ENCODE measurements around the gene IMPDH1. TPM values are rescaled to one million over a fixed set of nuclear protein-coding genes. Genes with fewer than 3 reads are reported as not detected.

IMPDH1 gene
- polyA plus RNA-seq, 2 of the 4 experiments (the other 2 are of a cell fraction): 55.4 to 65.4 TPM

DNA sequence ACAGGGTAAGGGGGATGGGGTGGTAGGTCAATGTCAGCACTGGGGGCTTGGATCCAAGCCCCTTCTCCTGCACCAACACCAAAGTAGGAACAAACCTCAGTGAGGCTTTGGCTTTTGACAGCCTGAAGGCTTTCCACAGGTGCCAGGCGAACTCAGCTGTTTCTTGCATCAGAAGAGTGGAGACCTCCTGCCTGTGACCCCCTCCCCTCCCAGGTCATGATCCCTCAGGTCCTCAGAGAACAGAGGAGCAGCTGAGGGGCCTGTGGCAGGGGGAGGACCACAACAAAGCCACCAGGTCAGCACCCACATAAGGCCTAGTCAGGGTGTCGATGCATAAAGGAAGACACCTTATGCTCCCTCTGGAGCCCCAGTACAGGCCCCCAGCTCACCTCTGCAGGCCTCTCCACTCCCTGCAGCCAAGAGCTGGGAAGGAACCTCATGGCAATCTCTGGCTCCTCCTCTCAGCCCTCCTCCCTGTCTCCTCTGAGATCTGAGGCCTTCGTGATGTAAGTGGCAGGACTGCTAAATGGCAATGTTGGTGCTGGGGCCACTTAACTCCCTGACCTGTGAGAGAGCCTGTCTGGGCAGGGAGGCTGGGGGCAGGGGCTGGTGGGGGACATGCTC, 29.2 kb downstream of the IMPDH1 start:
- H3K27ac ChIP-seq: no peak overlapping the region
- H3K9me3 ChIP-seq: no peaks in the 10 kb centered on the region
- WGBS (ENCODE audit: missing lambda C conversion rate): 93% methylated on average over 2 of the region's 3 CpGs
- TF ChIP-seq, protein P1, sequence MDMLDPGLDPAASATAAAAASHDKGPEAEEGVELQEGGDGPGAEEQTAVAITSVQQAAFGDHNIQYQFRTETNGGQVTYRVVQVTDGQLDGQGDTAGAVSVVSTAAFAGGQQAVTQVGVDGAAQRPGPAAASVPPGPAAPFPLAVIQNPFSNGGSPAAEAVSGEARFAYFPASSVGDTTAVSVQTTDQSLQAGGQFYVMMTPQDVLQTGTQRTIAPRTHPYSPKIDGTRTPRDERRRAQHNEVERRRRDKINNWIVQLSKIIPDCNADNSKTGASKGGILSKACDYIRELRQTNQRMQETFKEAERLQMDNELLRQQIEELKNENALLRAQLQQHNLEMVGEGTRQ (IDR thresholded peaks at IDR 0.05): no peak
- no peak for TF ChIP-seq RNF2 (IDR thresholded peaks at IDR 0.05; ENCODE audit: borderline replicate concordance, low read depth)
- TF ChIP-seq TFCP2L1 (CRISPR knock-in tag; IDR thresholded peaks at IDR 0.05): no peak
- H3K4me1 ChIP-seq: no peaks in the 10 kb centered on the region
- H3K4me3 ChIP-seq: no peak overlapping the region
- FAIRE-seq (no peak), DNase-seq (ENCODE audit: low read depth in 1 of 2, low spot score in 1 of 2) (no peak), ATAC-seq (peak in 1 of 2 experiments; percentile 11; a peak in 3 of 6 replicates)
- POLR2A ChIA-PET: interaction anchor here (1.3 kb wide), 1 partner anchor 37 kb away, joined by 3 read pairs; the partner anchor contains the start of gene RBM28
- CTCF ChIA-PET: interaction anchor here (0.9 to 38.8 kb wide), 11 partner anchors 7 to 45 kb away, joined by 3 to 800 read pairs (median 4); partner anchors contain the start of gene RBM28
- no peak overlapping the region for H3K4me2 ChIP-seq

DNA sequence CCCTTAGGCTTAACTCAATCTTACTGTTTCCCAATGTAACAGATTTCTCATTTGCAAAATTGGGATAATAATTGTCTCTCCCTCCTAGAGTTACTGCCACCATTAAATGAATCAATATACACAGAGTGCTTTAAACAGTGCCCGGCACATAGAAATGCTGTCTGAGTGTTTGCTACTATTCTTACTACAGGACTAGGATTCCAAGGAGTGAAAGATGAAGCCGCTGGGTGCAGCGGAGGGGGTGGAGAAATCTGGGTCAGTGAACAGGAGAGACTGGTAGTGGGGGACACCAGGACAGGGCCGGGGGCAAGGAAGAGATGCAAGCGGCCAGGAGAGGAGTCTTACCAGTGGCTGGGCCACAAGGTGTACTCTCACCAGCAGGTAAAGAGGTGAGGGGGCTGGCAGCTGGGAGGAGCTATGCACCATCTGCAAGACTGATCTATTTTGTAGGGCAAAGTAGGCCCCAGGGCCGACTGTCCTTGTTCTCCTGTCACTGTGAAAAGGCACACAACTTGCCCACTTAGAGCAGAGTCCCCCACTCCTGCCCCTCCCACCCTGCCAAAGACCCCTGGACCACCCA, 29.8 kb downstream of the IMPDH1 start:
- no peak for FAIRE-seq
- no peak overlapping the region for H3K4me3 ChIP-seq
- ChIA-PET POLR2A (no interaction called here), CTCF (interaction anchor here (0.9 to 38.8 kb wide), 5 partner anchors 14 to 51 kb away, joined by 3 to 800 read pairs (median 8); partner anchors contain the start of gene RBM28)
- WGBS (ENCODE audit: missing lambda C conversion rate): 80% methylated on average over 6 of the region's 6 CpGs
- DNase-seq (ENCODE audit: low read depth in 1 of 2, low spot score in 1 of 2): no peak
- ATAC-seq: no peak
- no peak overlapping the region for H3K27ac ChIP-seq
- no peaks in the 10 kb centered on the region for H3K4me1 ChIP-seq
- H3K9me3 ChIP-seq: no peaks in the 10 kb centered on the region
- no peak for TF ChIP-seq POLR2A (IDR thresholded peaks at IDR 0.05; ENCODE audit: low read length)
- TF ChIP-seq, protein P2, sequence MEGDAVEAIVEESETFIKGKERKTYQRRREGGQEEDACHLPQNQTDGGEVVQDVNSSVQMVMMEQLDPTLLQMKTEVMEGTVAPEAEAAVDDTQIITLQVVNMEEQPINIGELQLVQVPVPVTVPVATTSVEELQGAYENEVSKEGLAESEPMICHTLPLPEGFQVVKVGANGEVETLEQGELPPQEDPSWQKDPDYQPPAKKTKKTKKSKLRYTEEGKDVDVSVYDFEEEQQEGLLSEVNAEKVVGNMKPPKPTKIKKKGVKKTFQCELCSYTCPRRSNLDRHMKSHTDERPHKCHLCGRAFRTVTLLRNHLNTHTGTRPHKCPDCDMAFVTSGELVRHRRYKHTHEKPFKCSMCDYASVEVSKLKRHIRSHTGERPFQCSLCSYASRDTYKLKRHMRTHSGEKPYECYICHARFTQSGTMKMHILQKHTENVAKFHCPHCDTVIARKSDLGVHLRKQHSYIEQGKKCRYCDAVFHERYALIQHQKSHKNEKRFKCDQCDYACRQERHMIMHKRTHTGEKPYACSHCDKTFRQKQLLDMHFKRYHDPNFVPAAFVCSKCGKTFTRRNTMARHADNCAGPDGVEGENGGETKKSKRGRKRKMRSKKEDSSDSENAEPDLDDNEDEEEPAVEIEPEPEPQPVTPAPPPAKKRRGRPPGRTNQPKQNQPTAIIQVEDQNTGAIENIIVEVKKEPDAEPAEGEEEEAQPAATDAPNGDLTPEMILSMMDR (IDR thresholded peaks at IDR 0.05): no peak
- no peak for TF ChIP-seq RAD21 (conservative IDR thresholded peaks at IDR 0.05 in 1 of 2, IDR thresholded peaks at IDR 0.05 in 1 of 2)
- TF ChIP-seq, protein P3, sequence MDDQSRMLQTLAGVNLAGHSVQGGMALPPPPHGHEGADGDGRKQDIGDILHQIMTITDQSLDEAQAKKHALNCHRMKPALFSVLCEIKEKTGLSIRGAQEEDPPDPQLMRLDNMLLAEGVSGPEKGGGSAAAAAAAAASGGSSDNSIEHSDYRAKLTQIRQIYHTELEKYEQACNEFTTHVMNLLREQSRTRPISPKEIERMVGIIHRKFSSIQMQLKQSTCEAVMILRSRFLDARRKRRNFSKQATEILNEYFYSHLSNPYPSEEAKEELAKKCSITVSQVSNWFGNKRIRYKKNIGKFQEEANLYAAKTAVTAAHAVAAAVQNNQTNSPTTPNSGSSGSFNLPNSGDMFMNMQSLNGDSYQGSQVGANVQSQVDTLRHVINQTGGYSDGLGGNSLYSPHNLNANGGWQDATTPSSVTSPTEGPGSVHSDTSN (IDR thresholded peaks at IDR 0.05): no peak
- TF ChIP-seq PHF8 (IDR thresholded peaks at IDR 0.05; ENCODE audit: borderline replicate concordance, low read depth): no peak
- TF ChIP-seq, protein P4, sequence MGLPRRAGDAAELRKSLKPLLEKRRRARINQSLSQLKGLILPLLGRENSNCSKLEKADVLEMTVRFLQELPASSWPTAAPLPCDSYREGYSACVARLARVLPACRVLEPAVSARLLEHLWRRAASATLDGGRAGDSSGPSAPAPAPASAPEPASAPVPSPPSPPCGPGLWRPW (IDR thresholded peaks at IDR 0.05): no peak
- no peak for TF ChIP-seq POLR2AphosphoS2 (conservative IDR thresholded peaks at IDR 0.05; ENCODE audit: low read length)
- no peak for TF ChIP-seq CHD4 (IDR thresholded peaks at IDR 0.05; ENCODE audit: borderline replicate concordance)
- TF ChIP-seq, protein P5, sequence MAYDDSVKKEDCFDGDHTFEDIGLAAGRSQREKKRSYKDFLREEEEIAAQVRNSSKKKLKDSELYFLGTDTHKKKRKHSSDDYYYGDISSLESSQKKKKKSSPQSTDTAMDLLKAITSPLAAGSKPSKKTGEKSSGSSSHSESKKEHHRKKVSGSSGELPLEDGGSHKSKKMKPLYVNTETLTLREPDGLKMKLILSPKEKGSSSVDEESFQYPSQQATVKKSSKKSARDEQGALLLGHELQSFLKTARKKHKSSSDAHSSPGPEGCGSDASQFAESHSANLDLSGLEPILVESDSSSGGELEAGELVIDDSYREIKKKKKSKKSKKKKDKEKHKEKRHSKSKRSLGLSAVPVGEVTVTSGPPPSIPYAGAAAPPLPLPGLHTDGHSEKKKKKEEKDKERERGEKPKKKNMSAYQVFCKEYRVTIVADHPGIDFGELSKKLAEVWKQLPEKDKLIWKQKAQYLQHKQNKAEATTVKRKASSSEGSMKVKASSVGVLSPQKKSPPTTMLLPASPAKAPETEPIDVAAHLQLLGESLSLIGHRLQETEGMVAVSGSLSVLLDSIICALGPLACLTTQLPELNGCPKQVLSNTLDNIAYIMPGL (CRISPR knock-in tag; IDR thresholded peaks at IDR 0.05; ENCODE audit: borderline replicate concordance): no peak
- TF ChIP-seq ZSCAN20 (CRISPR knock-in tag; IDR thresholded peaks at IDR 0.05): no peak
- no peak for TF ChIP-seq KDM5A (IDR thresholded peaks at IDR 0.05)
- TF ChIP-seq, protein P1 (IDR thresholded peaks at IDR 0.05): no peak
- no peak for TF ChIP-seq RFX5 (IDR thresholded peaks at IDR 0.05)
- no peak overlapping the region for H3K4me2 ChIP-seq
